Gastroesophageal sphincter (tissue), 4 donors: ENCODE measurements around the gene NKAIN2. TPM values are rescaled to one million over a fixed set of nuclear protein-coding genes. Genes with fewer than 3 reads are reported as not detected.

Experiments
- ATAC-seq: fragments of 150-250 bp; one replicate; pipeline ENCODE4 v1.9.1; 2016; ENCODE audit warnings: mild to moderate bottlenecking, moderate library complexity
- H3K27ac ChIP-seq, 4 donors: fragments of 200-600 bp; sonication (generic) in 3 of 4; 1 replicate in 3 of 4; 2 replicates in 1 of 4; pipeline ENCODE4 v1.5.1; 2016 to 2019
- H3K27me3 ChIP-seq: fragments of 200-600 bp; sonication (generic); one replicate; pipeline ENCODE4 v1.5.1; 2019
- H3K36me3 ChIP-seq, 2 donors: fragments of 200-600 bp; sonication (generic); one replicate each; pipeline ENCODE4 v1.5.1; 2019; ENCODE audit warnings: control low read depth in 1 of 2
- H3K4me1 ChIP-seq, 3 donors: fragments of 200-600 bp; sonication (generic); 1 replicate in 2 of 3; 2 replicates in 1 of 3; pipeline ENCODE4 v1.5.1; 2016 to 2019; ENCODE audit warnings: control low read depth in 2 of 3
- H3K4me3 ChIP-seq, 2 donors: fragments of 200-600 bp; sonication (generic); one replicate each; pipeline ENCODE4 v1.5.1; 2019; ENCODE audit warnings: mild to moderate bottlenecking in 1 of 2, moderate library complexity in 1 of 2
- H3K9me3 ChIP-seq, 3 donors: fragments of 200-600 bp; sonication (generic); one replicate each; pipeline ENCODE4 v1.5.1; 2017 to 2019; ENCODE audit warnings: control low read depth in 2 of 3
- CTCF ChIP-seq, 4 experiments: fragments of 200-600 bp in 2 of 4; fragments of 450-650 bp in 2 of 4; sonication (generic) in 1 of 4; IDR thresholded peaks; one replicate each; pipeline ENCODE4 v1.5.1; 2017 to 2019; ENCODE audit warnings: antibody characterized with exemption in 4 of 4, mild to moderate bottlenecking in 2 of 4, moderate library complexity in 2 of 4
- EP300 ChIP-seq: sonication (generic); formaldehyde crosslinking; IDR thresholded peaks from one replicate; pipeline ENCODE4 v1.6.1; 2017; ENCODE audit warnings: antibody characterized with exemption, mild to moderate bottlenecking
- POLR2A ChIP-seq, 2 donors: fragments of 450-650 bp; IDR thresholded peaks; one replicate each; pipeline ENCODE4 v1.6.1; 2017; ENCODE audit warnings: antibody characterized with exemption in 2 of 2, mild to moderate bottlenecking in 2 of 2, moderate library complexity in 1 of 2
- POLR2AphosphoS5 ChIP-seq: sonication (generic); formaldehyde crosslinking; IDR thresholded peaks from one replicate; pipeline ENCODE4 v1.6.1; 2017; ENCODE audit warnings: antibody characterized with exemption
- WGBS, 2 donors: methylation state at CpG; one replicate each; pipeline ENCODE4 v1.1.5; 2018; ENCODE audit warnings: low coverage in 1 of 2; 5-methylcytosine and 5-hydroxymethylcytosine counted together
- total RNA-seq, 4 donors: library from RNA; depleted of rRNA; stranded (reverse); fragments of >200 nt; gene quantifications; one replicate each; pipeline ENCODE4 v1.1.0, GENCODE V29; 2016

The NKAIN2 gene
- total RNA-seq, 4 donors from 2014 or later = 0.23 to 3.2 TPM; not detected in 2

DNA sequence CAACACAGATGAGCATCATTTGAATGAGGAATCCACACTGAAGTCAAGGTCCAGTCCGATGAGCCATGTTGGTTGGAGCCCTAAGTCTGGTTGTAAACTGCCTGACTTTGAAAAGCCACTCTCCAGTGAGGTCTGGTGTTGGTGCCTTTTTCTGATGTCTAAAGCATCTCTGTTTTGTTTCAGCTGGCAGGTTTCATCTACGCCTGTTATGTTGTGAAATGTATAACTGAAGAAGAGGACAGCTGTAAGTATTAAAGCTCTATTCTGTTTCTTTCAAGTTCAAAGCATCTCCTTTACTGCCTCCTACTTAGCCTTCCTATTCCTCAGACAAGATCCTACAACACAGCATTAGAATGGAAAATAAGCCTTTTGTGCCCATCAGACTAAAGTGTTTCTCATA lies 987.5 kb downstream of the NKAIN2 start:
- Histone ChIP-seq H3K4me1 (no peaks in the 10 kb centered on the region), H3K27ac (no peak overlapping the region), H3K4me3 (no peak overlapping the region), H3K9me3 (no peaks in the 10 kb centered on the region), H3K36me3 (no peaks in the 10 kb centered on the region), H3K27me3 (no peaks in the 10 kb centered on the region)
- ATAC-seq = no peak
- WGBS, 2 donors = 63 to 71% methylated on average over 2 of the region's 2 CpGs
- TF ChIP-seq EP300 (no peak), POLR2A (IDR thresholded peaks at IDR 0.05) (no peak), POLR2AphosphoS5 (no peak), CTCF (IDR thresholded peaks at IDR 0.05) (no peak)

- H3K4me1 ChIP-seq = no peaks in the 10 kb centered on the region
- H3K4me3 ChIP-seq = no peak overlapping the region
- H3K9me3 ChIP-seq = no peaks in the 10 kb centered on the region
- WGBS, 2 donors = 64 to 72% methylated on average over 2 of the region's 2 CpGs
- H3K27ac ChIP-seq = no peak overlapping the region
- no peak for ATAC-seq
- no peaks in the 10 kb centered on the region for H3K36me3 ChIP-seq
- no peaks in the 10 kb centered on the region for H3K27me3 ChIP-seq
- TF ChIP-seq POLR2A (IDR thresholded peaks at IDR 0.05) (no peak), CTCF (IDR thresholded peaks at IDR 0.05) (no peak), POLR2AphosphoS5 (no peak), EP300 (no peak)
Measured at GRCh38 chr6:124792386-124792785, 988.7 kb downstream of the NKAIN2 start.

GRCh38 chr6:124793398-124793797 lies 989.7 kb downstream of the NKAIN2 start:
- H3K4me3 ChIP-seq = no peak overlapping the region
- no peaks in the 10 kb centered on the region for H3K27me3 ChIP-seq
- no peaks in the 10 kb centered on the region for H3K4me1 ChIP-seq
- no peaks in the 10 kb centered on the region for H3K36me3 ChIP-seq
- TF ChIP-seq POLR2A (IDR thresholded peaks at IDR 0.05) = no peak
- no peak for TF ChIP-seq CTCF (IDR thresholded peaks at IDR 0.05)
- no peak for TF ChIP-seq POLR2AphosphoS5
- no peak for TF ChIP-seq EP300
- H3K27ac ChIP-seq = no peak overlapping the region
- no peaks in the 10 kb centered on the region for H3K9me3 ChIP-seq
- ATAC-seq = no peak

DNA sequence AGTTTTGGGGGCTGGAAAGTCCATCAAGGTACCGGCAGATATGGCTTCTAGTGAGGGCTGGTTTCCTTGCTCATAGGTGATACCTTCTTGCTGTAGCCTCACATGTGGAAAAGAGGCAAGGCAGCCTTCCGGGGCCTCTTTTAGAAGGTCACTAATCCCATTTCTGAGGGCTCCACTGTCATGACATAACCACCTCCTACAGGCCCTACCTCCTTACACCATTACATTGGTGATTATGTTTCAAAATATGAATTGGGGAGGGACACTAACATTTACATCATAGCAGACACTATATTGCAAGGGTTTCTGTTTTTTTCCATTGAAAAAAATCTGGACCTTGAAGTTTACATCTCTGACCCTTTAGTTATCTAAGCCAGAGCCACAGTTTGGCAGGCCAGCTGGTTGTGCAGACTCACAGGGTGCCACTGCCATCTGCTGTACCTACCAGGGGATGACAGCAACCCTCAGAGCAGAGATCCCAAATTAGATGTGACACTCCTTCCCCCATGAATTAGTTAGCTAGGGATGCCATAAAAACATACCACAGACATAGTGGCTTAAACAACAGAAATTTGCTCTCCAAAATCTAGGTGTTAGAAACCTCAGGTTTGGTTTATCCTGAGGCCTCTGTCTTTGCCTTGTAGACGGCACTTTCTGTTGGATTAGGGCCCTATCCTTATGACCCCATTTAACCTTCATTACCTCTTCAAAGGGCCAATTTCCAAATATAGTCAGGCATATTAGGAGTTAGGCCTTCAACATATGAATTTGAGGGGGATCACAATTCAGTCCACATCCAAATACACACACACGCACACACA lies 992.2 kb downstream of the NKAIN2 start:
- H3K4me3 ChIP-seq = no peak overlapping the region
- 84 to 92% methylated on average over 3 to 4 of the region's 4 CpGs for WGBS, 2 donors
- H3K36me3 ChIP-seq = no peaks in the 10 kb centered on the region
- no peaks in the 10 kb centered on the region for H3K4me1 ChIP-seq
- ATAC-seq = no peak
- no peaks in the 10 kb centered on the region for H3K27me3 ChIP-seq
- TF ChIP-seq POLR2A (IDR thresholded peaks at IDR 0.05) (no peak), CTCF (IDR thresholded peaks at IDR 0.05) (peak in 2 of 4 experiments; percentile 21 to 53)
- no peaks in the 10 kb centered on the region for H3K9me3 ChIP-seq
- H3K27ac ChIP-seq = no peak overlapping the region

DNA sequence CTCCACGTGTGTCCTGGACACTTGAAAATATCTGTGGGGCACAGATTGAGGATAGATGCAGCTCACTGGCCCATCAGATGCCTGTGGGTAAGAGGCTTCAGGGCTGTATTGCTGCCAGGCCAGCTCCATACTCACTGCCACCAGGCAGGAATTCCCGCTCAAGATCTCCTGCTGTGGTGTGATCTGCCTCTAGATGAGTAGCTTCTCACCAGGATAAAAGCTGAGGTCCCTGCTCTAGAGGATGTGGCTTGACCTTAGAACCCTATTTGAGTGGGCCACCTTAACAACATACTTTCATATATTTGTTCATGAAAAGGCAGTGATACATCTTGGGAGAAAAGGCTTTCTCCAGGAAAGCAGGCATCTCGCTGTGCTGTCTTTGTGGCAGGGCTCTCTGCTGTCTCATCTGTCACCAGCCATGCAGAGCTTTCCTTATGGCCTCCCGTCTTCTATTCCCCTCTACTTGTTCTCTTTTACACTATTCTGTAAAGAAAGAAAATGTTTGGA lies 992.9 kb downstream of the NKAIN2 start:
- no peaks in the 10 kb centered on the region for H3K9me3 ChIP-seq
- H3K27me3 ChIP-seq = no peaks in the 10 kb centered on the region
- TF ChIP-seq POLR2A (IDR thresholded peaks at IDR 0.05) (no peak), CTCF (IDR thresholded peaks at IDR 0.05) (no peak), EP300 (no peak), POLR2AphosphoS5 (no peak)
- no peaks in the 10 kb centered on the region for H3K4me1 ChIP-seq
- H3K4me3 ChIP-seq = no peak overlapping the region
- H3K36me3 ChIP-seq = no peaks in the 10 kb centered on the region
- no peak overlapping the region for H3K27ac ChIP-seq
- WGBS, 2 donors = 78 to 91% methylated on average over 3 of the region's 4 CpGs
- no peak for ATAC-seq
